ENCODE measurements around the gene SLC30A7. TPM values are rescaled to one million over a fixed set of nuclear protein-coding genes. Genes with fewer than 3 reads are reported as not detected.
"Not testable (repeated sequence)": the region's sequence is repeated elsewhere in the genome, so short reads cannot be mapped to it uniquely, and the experiment has no call there.

Gene SLC30A7
- total and polyA plus RNA-seq, 4 donors: 6.0 to 38.9 (median 10.9) TPM

GRCh38 chr1:100928128-100928527 lies 32.2 kb downstream of the SLC30A7 start:
- no peaks in the 10 kb centered on the region for H3K27me3 ChIP-seq (ENCODE audit: control insufficient read depth in 4 of 4, insufficient read depth in 4 of 4, low read length in 3 of 4)
- 88% methylated on average over 3 of the region's 3 CpGs for WGBS
- H3K27ac ChIP-seq (ENCODE audit: low read depth in 1 of 2, low read length in 2 of 2): no peak overlapping the region
- peaks cover 0 to 3% (median under 1%) of the 10 kb centered on the region in 4 donors for H3K36me3 ChIP-seq (ENCODE audit: control insufficient read depth in 4 of 4, insufficient read depth in 3 of 4, low read depth in 1 of 4, low read length in 3 of 4)
- no peak for TF ChIP-seq CTCF (IDR thresholded peaks at IDR 0.05; ENCODE audit: low read depth, low read length, missing input control)
- no peak for TF ChIP-seq MAX (IDR thresholded peaks at IDR 0.05)
- TF ChIP-seq ZBTB33 (IDR thresholded peaks at IDR 0.05): no peak
- no peak for TF ChIP-seq FOXA1 (IDR thresholded peaks at IDR 0.05)
- no peak for TF ChIP-seq NR2F2 (IDR thresholded peaks at IDR 0.05)
- no peak for TF ChIP-seq GABPA (IDR thresholded peaks at IDR 0.05 in 1 of 2, conservative IDR thresholded peaks at IDR 0.05 in 1 of 2)
- no peak for TF ChIP-seq ATF3 (IDR thresholded peaks at IDR 0.05)
- H3K4me3 ChIP-seq (ENCODE audit: low read depth in 1 of 3, low read length in 3 of 3): no peak overlapping the region
- no peaks in the 10 kb centered on the region for H3K9me3 ChIP-seq (ENCODE audit: control insufficient read depth in 4 of 4, low read length in 3 of 4)
- H3K4me1 ChIP-seq (ENCODE audit: control insufficient read depth in 4 of 4, insufficient read depth in 4 of 4, low read length in 3 of 4): no peaks in the 10 kb centered on the region
- H3K9ac ChIP-seq (ENCODE audit: low read depth in 1 of 2, low read length in 2 of 2): no peak overlapping the region
- DNase-seq (ENCODE audit: low spot score): no peak

- no peak for DNase-seq (ENCODE audit: low spot score)
- H3K36me3 ChIP-seq (ENCODE audit: control insufficient read depth in 4 of 4, insufficient read depth in 3 of 4, low read depth in 1 of 4, low read length in 3 of 4): peaks cover 0 to 2% (median 0%) of the 10 kb centered on the region in 4 donors
- no peaks in the 10 kb centered on the region for H3K9me3 ChIP-seq (ENCODE audit: control insufficient read depth in 4 of 4, low read length in 3 of 4)
- H3K27ac ChIP-seq (ENCODE audit: low read depth in 1 of 2, low read length in 2 of 2): no peak overlapping the region
- no peaks in the 10 kb centered on the region for H3K27me3 ChIP-seq (ENCODE audit: control insufficient read depth in 4 of 4, insufficient read depth in 4 of 4, low read length in 3 of 4)
- H3K9ac ChIP-seq (ENCODE audit: low read depth in 1 of 2, low read length in 2 of 2): no peak overlapping the region
- no peak overlapping the region for H3K4me3 ChIP-seq (ENCODE audit: low read depth in 1 of 3, low read length in 3 of 3)
- no peak for TF ChIP-seq YY1 (IDR thresholded peaks at IDR 0.05)
- no peak for TF ChIP-seq TAF1 (conservative IDR thresholded peaks at IDR 0.05)
- no peaks in the 10 kb centered on the region for H3K4me1 ChIP-seq (ENCODE audit: control insufficient read depth in 4 of 4, insufficient read depth in 4 of 4, low read length in 3 of 4)
These were observed 34.6 kb downstream of the SLC30A7 start for GRCh38 chr1:100930494-100930893.

GRCh38 chr1:100931716-100932115 lies 35.8 kb downstream of the SLC30A7 start:
- H3K4me1 ChIP-seq (ENCODE audit: control insufficient read depth in 4 of 4, insufficient read depth in 4 of 4, low read length in 3 of 4): no peaks in the 10 kb centered on the region
- H3K4me3 ChIP-seq (ENCODE audit: low read depth in 1 of 3, low read length in 3 of 3): no peak overlapping the region
- no peak overlapping the region for H3K27ac ChIP-seq (ENCODE audit: low read depth in 1 of 2, low read length in 2 of 2)
- no peak overlapping the region for H3K9ac ChIP-seq (ENCODE audit: low read depth in 1 of 2, low read length in 2 of 2)
- 92% methylated on average over 1 of the region's 1 CpG for WGBS
- H3K36me3 ChIP-seq (ENCODE audit: control insufficient read depth in 4 of 4, insufficient read depth in 3 of 4, low read depth in 1 of 4, low read length in 3 of 4): no peaks in the 10 kb centered on the region
- TF ChIP-seq EGR1 (IDR thresholded peaks at IDR 0.05; ENCODE audit: low read depth in 2 of 2) (no peak), ATF3 (IDR thresholded peaks at IDR 0.05) (no peak), HNF4A (conservative IDR thresholded peaks at IDR 0.05) (no peak), RAD21 (IDR thresholded peaks at IDR 0.05) (peak in 1 of 2 donors; percentile 47)
- no peaks in the 10 kb centered on the region for H3K27me3 ChIP-seq (ENCODE audit: control insufficient read depth in 4 of 4, insufficient read depth in 4 of 4, low read length in 3 of 4)
- no peak for DNase-seq (ENCODE audit: low spot score)
- H3K9me3 ChIP-seq (ENCODE audit: control insufficient read depth in 4 of 4, low read length in 3 of 4): no peaks in the 10 kb centered on the region

GRCh38 chr1:100933555-100933954 lies 37.7 kb downstream of the SLC30A7 start:
- not testable (repeated sequence) for H3K36me3 ChIP-seq (ENCODE audit: control insufficient read depth in 4 of 4, insufficient read depth in 3 of 4, low read depth in 1 of 4, low read length in 3 of 4); H3K9ac ChIP-seq (ENCODE audit: low read depth in 1 of 2, low read length in 2 of 2); DNase-seq (ENCODE audit: low spot score); H3K4me1 ChIP-seq (ENCODE audit: control insufficient read depth in 4 of 4, insufficient read depth in 4 of 4, low read length in 3 of 4); H3K27ac ChIP-seq (ENCODE audit: low read depth in 1 of 2, low read length in 2 of 2); H3K9me3 ChIP-seq (ENCODE audit: control insufficient read depth in 4 of 4, low read length in 3 of 4); H3K27me3 ChIP-seq (ENCODE audit: control insufficient read depth in 4 of 4, insufficient read depth in 4 of 4, low read length in 3 of 4); H3K4me3 ChIP-seq (ENCODE audit: low read depth in 1 of 3, low read length in 3 of 3)
- WGBS: 98% methylated on average over 2 of the region's 2 CpGs

Data from liver (tissue), 9 donors.